Karpas-422 (cell line): ENCODE measurements around the gene PEX10. TPM values are rescaled to one million over a fixed set of nuclear protein-coding genes. Genes with fewer than 3 reads are reported as not detected.
"Not testable (repeated sequence)": the region's sequence is repeated elsewhere in the genome, so short reads cannot be mapped to it uniquely, and the experiment has no call there.

Experiments used
- DNase-seq: peaks from one replicate; pipeline ENCODE4 v3.0.0-alpha.2; 2015
- H2AFZ ChIP-seq: fragments of 200-600 bp; sonication (generic); 2 replicates; pipeline ENCODE4 v1.6.1; 2014; ENCODE audit warnings: antibody characterized with exemption, low read length, mixed read lengths
- H3K27ac ChIP-seq: fragments of 200-600 bp; sonication (generic); 2 replicates; pipeline ENCODE4 v1.5.1; 2014; ENCODE audit warnings: mild to moderate bottlenecking, low read length, moderate library complexity
- H3K27me3 ChIP-seq: fragments of 200-600 bp; sonication (generic); 2 replicates; pipeline ENCODE4 v1.6.1; 2014; ENCODE audit warnings: low read length, mixed read lengths
- H3K36me3 ChIP-seq: fragments of 200-600 bp; sonication (generic); 2 replicates; pipeline ENCODE4 v1.6.1; 2014; ENCODE audit warnings: low read length, mixed read lengths; ENCODE audit not compliant: insufficient read depth
- H3K4me1 ChIP-seq: fragments of 200-600 bp; sonication (generic); 2 replicates; pipeline ENCODE4 v1.6.1; 2014; ENCODE audit warnings: mild to moderate bottlenecking, low read length, mixed read lengths
- H3K4me2 ChIP-seq: fragments of 200-600 bp; sonication (generic); 2 replicates; pipeline ENCODE4 v1.6.1; 2014; ENCODE audit warnings: low read length, low read depth, mild to moderate bottlenecking; ENCODE audit not compliant: poor library complexity, severe bottlenecking
- H3K4me3 ChIP-seq: fragments of 200-600 bp; sonication (generic); 2 replicates; pipeline ENCODE4 v1.5.1; 2014; ENCODE audit warnings: mild to moderate bottlenecking, antibody characterized with exemption, low read length, mixed read lengths
- H3K79me2 ChIP-seq: fragments of 200-600 bp; sonication (generic); 2 replicates; pipeline ENCODE4 v1.6.1; 2014; ENCODE audit warnings: mild to moderate bottlenecking, low read length, mixed read lengths
- H3K9ac ChIP-seq: fragments of 200-600 bp; sonication (generic); 2 replicates; pipeline ENCODE4 v1.6.0; 2014; ENCODE audit warnings: low read length
- H3K9me2 ChIP-seq: fragments of 200-600 bp; sonication (generic), shearing (Covaris generic); replicated peaks from 2 replicates; pipeline ENCODE4 v1.6.0; 2014; ENCODE audit warnings: mild to moderate bottlenecking, low read length, moderate library complexity; ENCODE audit not compliant: insufficient read depth
- H3K9me3 ChIP-seq: fragments of 300-700, 200-600 bp; sonication (generic); 2 replicates; pipeline ENCODE4 v1.6.1; 2014; ENCODE audit warnings: low read length, mixed read lengths
- H4K20me1 ChIP-seq: fragments of 200-600 bp; sonication (generic); 2 replicates; pipeline ENCODE4 v1.6.1; 2014; ENCODE audit warnings: mild to moderate bottlenecking, antibody characterized with exemption, low read length, low read depth; ENCODE audit not compliant: insufficient read depth
- total RNA-seq: library from RNA; depleted of rRNA; stranded (reverse); fragments of >200 nt; shearing (Covaris generic); gene quantifications from 2 replicates; pipeline ENCODE4 v1.2.3, GENCODE V29; 2014; ENCODE audit warnings: low replicate concordance

PEX10 gene
- total RNA-seq, 1 experiment from 2014 or later, result 21.4 TPM

DNA sequence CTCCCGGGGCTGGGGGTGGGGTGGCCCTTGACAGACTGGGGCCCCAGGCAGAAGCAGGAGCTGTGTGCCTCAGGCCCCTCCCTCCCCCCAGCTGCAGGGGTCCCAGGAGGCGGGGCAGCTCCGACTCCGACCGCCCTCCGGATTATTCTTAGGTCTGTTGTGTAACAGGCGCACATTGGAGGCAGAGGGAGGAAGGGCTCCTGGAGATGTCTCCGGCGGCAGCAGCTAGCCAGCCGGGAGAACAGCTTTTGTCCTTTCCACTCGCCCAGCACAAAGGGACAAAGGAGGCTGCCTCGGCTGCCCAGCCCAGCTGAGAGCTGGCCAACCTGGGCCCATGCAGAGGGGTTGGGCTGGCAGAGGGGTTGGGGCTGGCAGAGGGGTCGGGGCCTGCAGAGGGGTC is 34.0 kb upstream of the PEX10 start:
- Histone ChIP-seq H3K9me2 (no peaks in the 10 kb centered on the region), H3K27me3 (no peaks in the 10 kb centered on the region), H2AFZ (no peak overlapping the region), H3K36me3 (no peaks in the 10 kb centered on the region), H3K4me1 (peaks cover 9% of the 10 kb centered on the region), H4K20me1 (no peaks in the 10 kb centered on the region), H3K4me3 (no peak overlapping the region), H3K79me2 (no peaks in the 10 kb centered on the region), H3K9ac (no peak overlapping the region), H3K4me2 (no peak overlapping the region), H3K9me3 (no peaks in the 10 kb centered on the region), H3K27ac (no peak overlapping the region)
- DNase-seq, result no peak

DNA sequence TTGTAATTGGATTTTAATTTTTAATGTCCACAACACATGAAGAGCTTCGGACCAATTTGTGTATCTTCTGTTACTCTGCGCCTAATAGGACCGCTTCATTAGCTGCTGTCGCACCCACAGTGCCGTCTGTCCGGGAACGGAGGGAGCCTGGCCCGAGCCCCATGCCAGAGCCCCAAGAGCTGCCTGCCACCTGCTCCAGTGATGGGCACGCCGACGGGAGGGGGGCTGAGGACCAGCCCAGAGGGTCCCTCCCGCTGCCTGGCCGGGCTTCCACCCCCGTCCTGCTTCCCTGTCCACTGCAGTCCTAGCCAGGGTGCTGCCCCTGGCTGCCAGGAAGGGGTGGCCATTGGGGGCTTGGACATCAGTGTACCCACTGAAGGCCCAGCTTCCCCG is 33.5 kb upstream of the PEX10 start:
- Histone ChIP-seq H3K9me2 (no peaks in the 10 kb centered on the region), H3K27me3 (no peaks in the 10 kb centered on the region), H3K4me2 (no peak overlapping the region), H3K9ac (no peak overlapping the region), H3K4me1 (peaks cover 8% of the 10 kb centered on the region), H2AFZ (no peak overlapping the region), H3K36me3 (no peaks in the 10 kb centered on the region), H3K4me3 (no peak overlapping the region), H3K79me2 (no peaks in the 10 kb centered on the region), H4K20me1 (no peaks in the 10 kb centered on the region), H3K9me3 (no peaks in the 10 kb centered on the region), H3K27ac (no peak overlapping the region)
- no peak for DNase-seq

DNA sequence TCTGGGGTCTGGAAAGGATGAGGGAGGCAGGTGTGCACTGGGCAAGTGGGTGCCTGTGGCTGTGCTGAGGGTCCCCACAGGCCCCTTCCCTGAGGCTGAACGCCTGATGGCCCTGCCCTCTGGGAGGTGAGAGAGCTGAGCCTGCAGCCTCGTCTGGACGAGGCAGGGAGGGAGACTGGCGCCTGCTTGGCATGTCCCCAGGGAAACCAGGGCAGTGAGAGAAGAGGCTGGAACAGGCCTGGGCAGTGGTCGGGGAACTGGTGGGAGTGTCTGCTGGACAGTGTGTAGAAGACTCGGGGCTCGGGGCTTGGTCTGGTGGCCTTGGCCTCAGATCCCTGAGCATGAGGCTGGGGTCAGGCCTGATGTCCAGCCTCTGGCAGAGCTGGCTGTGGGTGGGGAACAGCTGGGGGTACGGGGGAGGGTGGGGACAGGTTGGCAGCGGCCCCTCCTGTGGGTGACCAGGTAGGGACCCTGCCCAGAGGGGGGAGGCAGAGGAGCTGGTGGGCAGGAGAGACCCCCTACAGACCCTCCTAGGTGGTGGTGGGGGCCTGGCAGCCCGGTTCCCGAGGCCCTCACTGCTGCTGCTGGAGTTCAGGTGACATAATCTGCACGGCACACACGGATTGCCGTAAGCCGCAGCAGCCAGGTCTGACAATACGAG is 32.9 kb upstream of the PEX10 start:
- Histone ChIP-seq H3K27me3 (no peaks in the 10 kb centered on the region), H4K20me1 (no peaks in the 10 kb centered on the region), H3K4me1 (peaks cover 8% of the 10 kb centered on the region), H3K79me2 (no peaks in the 10 kb centered on the region), H3K9me2 (no peaks in the 10 kb centered on the region), H3K27ac (no peak overlapping the region), H3K4me3 (no peak overlapping the region), H3K4me2 (no peak overlapping the region), H3K9me3 (no peaks in the 10 kb centered on the region), H2AFZ (no peak overlapping the region), H3K36me3 (no peaks in the 10 kb centered on the region), H3K9ac (no peak overlapping the region)
- no peak for DNase-seq

DNA sequence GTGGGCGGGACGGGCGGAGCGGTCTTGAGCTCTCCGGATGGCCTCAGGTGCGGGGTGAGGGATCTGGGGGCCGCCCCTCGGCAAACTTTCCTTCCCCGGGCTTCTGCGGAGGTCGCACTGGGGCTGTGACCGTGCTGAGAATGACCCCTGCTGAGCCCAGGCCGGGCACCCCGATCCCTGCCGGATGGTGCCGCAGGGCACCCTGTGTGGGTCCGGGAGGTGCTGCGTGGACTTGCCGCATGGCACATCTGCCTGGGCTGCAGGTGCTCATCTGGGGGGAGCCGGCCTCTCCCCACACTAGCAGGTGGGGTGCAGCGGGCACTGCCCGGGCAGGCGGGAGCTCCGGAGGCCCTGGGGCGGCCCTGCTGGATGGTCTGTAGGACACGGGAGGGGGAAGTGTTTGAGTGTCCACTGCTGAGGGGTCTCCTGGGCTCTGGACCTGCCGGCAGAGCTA is 31.8 kb upstream of the PEX10 start:
- no peaks in the 10 kb centered on the region for H3K4me1 ChIP-seq
- H3K9ac ChIP-seq, result no peak overlapping the region
- H3K36me3 ChIP-seq, result no peaks in the 10 kb centered on the region
- H3K27me3 ChIP-seq, result no peaks in the 10 kb centered on the region
- H3K4me2 ChIP-seq, result no peak overlapping the region
- H3K27ac ChIP-seq, result no peak overlapping the region
- no peaks in the 10 kb centered on the region for H3K9me2 ChIP-seq
- H2AFZ ChIP-seq, result no peak overlapping the region
- no peaks in the 10 kb centered on the region for H3K79me2 ChIP-seq
- no peak overlapping the region for H3K4me3 ChIP-seq
- H3K9me3 ChIP-seq, result no peaks in the 10 kb centered on the region
- no peaks in the 10 kb centered on the region for H4K20me1 ChIP-seq
- DNase-seq, result no peak

DNA sequence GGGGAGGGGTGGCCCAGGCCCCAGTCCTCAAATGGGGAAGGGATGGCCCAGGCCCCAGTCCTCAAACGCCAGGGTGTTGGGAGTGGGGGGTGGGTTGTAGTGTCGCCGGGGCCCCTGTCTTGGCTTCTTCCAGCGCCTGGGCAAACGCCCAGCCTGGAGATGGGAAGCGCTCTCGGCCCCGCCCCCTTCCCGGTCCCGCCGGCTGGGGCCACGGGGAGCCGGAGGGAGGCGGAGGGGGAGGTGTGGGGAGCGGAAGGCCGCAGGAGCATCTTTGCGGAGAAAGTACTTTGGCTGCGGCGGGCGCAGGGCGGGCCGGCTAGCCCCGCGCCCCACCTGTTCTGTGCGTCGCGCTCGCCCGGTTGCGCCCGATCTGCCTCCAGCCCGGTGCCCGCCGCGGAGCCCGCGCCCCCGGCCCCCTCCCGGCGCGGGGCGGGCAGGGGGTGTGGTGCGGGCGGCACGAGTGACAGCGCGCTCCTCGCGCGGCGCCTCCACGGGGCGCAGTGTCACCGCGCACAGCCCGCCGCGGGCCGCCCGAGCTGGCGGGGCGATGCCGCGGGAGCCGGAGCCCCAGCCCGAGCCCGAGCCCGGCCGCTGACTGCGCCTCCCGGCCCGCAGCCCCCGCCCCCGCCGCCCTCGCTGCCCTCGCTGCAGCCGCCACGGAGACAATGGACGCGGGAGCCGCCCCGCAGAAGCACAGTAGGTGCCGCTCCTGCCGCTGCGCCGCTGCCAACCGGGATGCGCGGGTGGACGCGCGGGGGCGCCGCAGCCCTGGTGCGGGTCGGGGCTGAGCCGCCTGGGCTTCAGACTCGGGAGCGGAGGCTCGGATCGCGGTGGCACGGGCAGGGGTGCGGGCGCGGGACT is 31.1 kb upstream of the PEX10 start:
- no peak overlapping the region for H3K4me3 ChIP-seq
- H4K20me1 ChIP-seq, result no peaks in the 10 kb centered on the region
- H3K9me2 ChIP-seq, result no peaks in the 10 kb centered on the region
- no peaks in the 10 kb centered on the region for H3K4me1 ChIP-seq
- DNase-seq, result no peak
- no peak overlapping the region for H3K27ac ChIP-seq
- no peaks in the 10 kb centered on the region for H3K27me3 ChIP-seq
- no peaks in the 10 kb centered on the region for H3K9me3 ChIP-seq
- H3K9ac ChIP-seq, result no peak overlapping the region
- H2AFZ ChIP-seq, result no peak overlapping the region
- H3K4me2 ChIP-seq, result no peak overlapping the region
- no peaks in the 10 kb centered on the region for H3K36me3 ChIP-seq
- H3K79me2 ChIP-seq, result no peaks in the 10 kb centered on the region

DNA sequence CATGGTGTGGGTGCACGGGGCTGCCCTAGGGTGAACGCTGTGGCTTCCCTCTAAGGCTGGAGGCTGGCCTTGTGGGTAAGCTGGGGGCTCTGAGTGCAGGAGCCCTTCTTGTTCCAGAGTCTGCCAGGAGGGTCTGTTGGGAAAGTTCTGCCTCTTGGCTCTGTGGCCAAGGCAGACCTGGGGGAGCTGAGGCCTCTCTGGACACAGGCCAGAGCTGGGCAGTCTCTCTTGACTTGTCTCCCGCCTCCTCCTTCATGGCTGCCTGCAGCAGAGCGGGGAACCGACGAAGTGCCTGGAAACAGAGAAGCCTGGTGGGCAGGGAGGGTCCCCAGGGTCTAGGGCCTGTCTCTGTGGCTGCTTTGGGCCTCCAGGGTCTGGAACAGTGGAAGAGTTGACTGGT is 30.3 kb upstream of the PEX10 start:
- Histone ChIP-seq H3K9ac (no peak overlapping the region), H3K27me3 (no peaks in the 10 kb centered on the region), H3K9me3 (no peaks in the 10 kb centered on the region), H3K27ac (no peak overlapping the region), H3K9me2 (no peaks in the 10 kb centered on the region), H2AFZ (no peak overlapping the region), H3K4me3 (no peak overlapping the region), H3K4me2 (no peak overlapping the region), H3K36me3 (no peaks in the 10 kb centered on the region), H3K79me2 (no peaks in the 10 kb centered on the region), H4K20me1 (no peaks in the 10 kb centered on the region), H3K4me1 (no peaks in the 10 kb centered on the region)
- no peak for DNase-seq

DNA sequence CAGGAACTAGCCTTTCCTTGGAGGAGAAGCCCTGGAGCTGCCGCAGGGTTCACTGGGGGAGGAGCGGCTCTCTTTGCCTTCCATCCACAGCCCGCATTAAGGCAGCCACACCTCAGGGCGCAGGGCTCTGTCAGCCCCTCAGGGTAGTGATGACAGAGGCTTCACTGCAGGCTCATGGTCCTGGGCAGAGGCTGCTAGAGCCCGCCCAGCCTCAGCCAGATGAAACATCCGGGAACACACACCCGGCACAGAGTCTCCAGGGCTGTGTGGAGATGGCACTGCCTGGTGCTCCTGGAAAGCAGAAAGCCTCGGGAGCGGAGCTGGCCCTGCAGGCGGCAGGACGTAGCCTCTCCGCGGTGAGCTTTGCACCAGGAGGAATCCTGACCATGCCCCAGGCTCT is 29.4 kb upstream of the PEX10 start:
- H2AFZ ChIP-seq, result no peak overlapping the region
- H3K9me3 ChIP-seq, result no peaks in the 10 kb centered on the region
- peaks cover 5% of the 10 kb centered on the region; the same call in 1 of the 2 replicates for H4K20me1 ChIP-seq
- no peaks in the 10 kb centered on the region for H3K36me3 ChIP-seq
- H3K9me2 ChIP-seq, result no peaks in the 10 kb centered on the region
- no peak overlapping the region for H3K9ac ChIP-seq
- no peak overlapping the region for H3K27ac ChIP-seq
- no peaks in the 10 kb centered on the region for H3K79me2 ChIP-seq
- H3K4me3 ChIP-seq, result no peak overlapping the region
- no peaks in the 10 kb centered on the region for H3K27me3 ChIP-seq
- DNase-seq, result no peak
- H3K4me2 ChIP-seq, result no peak overlapping the region
- H3K4me1 ChIP-seq, result peaks cover 7% of the 10 kb centered on the region

DNA sequence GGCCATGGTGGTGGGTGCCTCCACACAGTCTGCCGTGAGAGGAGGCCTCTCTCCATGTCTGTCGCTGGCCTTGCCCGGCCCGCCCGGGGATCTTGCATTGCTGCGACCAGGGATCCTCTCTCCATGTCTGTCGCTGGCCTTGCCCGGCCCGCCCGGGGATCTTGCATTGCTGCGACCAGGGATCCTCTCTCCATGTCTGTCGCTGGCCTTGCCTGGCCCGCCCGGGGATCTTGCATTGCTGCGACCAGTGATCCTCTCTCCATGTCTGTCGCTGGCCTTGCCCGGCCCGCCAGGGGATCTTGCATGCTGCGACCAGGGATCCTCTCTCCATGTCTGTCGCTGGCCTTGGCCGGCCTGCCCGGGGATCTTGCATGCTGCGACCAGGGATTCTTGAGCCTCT is 28.0 kb upstream of the PEX10 start:
- not testable (repeated sequence) for H2AFZ ChIP-seq, DNase-seq, H3K9me2 ChIP-seq, H3K27ac ChIP-seq, H3K9me3 ChIP-seq, H3K9ac ChIP-seq, H3K4me2 ChIP-seq, H3K36me3 ChIP-seq, H3K27me3 ChIP-seq, H3K4me3 ChIP-seq, H4K20me1 ChIP-seq, H3K79me2 ChIP-seq
- peaks cover 10% of the 10 kb centered on the region for H3K4me1 ChIP-seq
